HCT116 (cell line): ENCODE data around the gene MYOM1.

ENCODE experiments used
- ATF3 ChIP-seq: IDR thresholded peaks from 2 replicates; pipeline ENCODE4 v1.6.1; 2012
- CTCF ChIP-seq, 3 experiments: fragments of 200-600 bp in 1 of 3; sonication (generic) in 1 of 3; IDR thresholded peaks in 2 of 3; conservative IDR thresholded peaks in 1 of 3; 2 replicates each; pipeline ENCODE4 v1.5.1; 2012 to 2017; ENCODE audit warnings: low read depth in 2 of 3, low read length in 2 of 3, antibody characterized with exemption in 1 of 3, borderline replicate concordance in 1 of 3, control low read depth in 1 of 3, mild to moderate bottlenecking in 1 of 3, mixed read lengths in 1 of 3, mixed run types in 1 of 3, moderate library complexity in 1 of 3; ENCODE audit not compliant: insufficient read depth in 1 of 3
- EGR1 ChIP-seq: IDR thresholded peaks from 2 replicates; pipeline ENCODE4 v1.6.1; 2012; ENCODE audit warnings: low read depth
- ELF1 ChIP-seq: IDR thresholded peaks from 2 replicates; pipeline ENCODE4 v1.6.1; 2012; ENCODE audit warnings: low read depth, borderline replicate concordance
- EZH2 ChIP-seq: fragments of 200-600 bp; sonication (generic); IDR thresholded peaks from 2 replicates; pipeline ENCODE4 v1.6.1; 2017; ENCODE audit warnings: antibody characterized with exemption, mixed run types
- EZH2phosphoT487 ChIP-seq: fragments of 200-600 bp; IDR thresholded peaks from 2 replicates; pipeline ENCODE4 v1.6.1; 2018; ENCODE audit warnings: antibody characterized with exemption, borderline replicate concordance
- FOSL1 ChIP-seq: IDR thresholded peaks from 2 replicates; pipeline ENCODE4 v1.6.1; 2012; ENCODE audit warnings: low read depth
- JUND ChIP-seq: IDR thresholded peaks from 2 replicates; pipeline ENCODE4 v1.6.1; 2012
- MAX ChIP-seq: IDR thresholded peaks from 2 replicates; pipeline ENCODE4 v1.6.1; 2012
- POLR2A ChIP-seq: IDR thresholded peaks from 2 replicates; pipeline ENCODE4 v1.7.0; 2011; ENCODE audit warnings: borderline replicate concordance; ENCODE audit not compliant: insufficient read depth, insufficient read length; ENCODE audit errors: extremely low read depth
- POLR2AphosphoS5 ChIP-seq: IDR thresholded peaks from 2 replicates; pipeline ENCODE4 v1.6.1; 2011; ENCODE audit warnings: mild to moderate bottlenecking, low read depth, low read length, moderate library complexity
- RAD21 ChIP-seq: IDR thresholded peaks from 2 replicates; pipeline ENCODE4 v1.6.1; 2012; ENCODE audit warnings: low read depth, mild to moderate bottlenecking
- YY1 ChIP-seq: IDR thresholded peaks from 2 replicates; pipeline ENCODE4 v1.6.1; 2011; ENCODE audit warnings: low read length, low read depth, moderate library complexity, mild to moderate bottlenecking; ENCODE audit not compliant: insufficient replicate concordance; ENCODE audit errors: extremely low read depth
- ZNF274 ChIP-seq: fragments of 200-500 bp; sonication (Bioruptor generic); IDR thresholded peaks from 2 replicates; pipeline ENCODE4 v1.6.1; 2014; ENCODE audit warnings: mild to moderate bottlenecking, low read depth, low read length, inconsistent platforms

- TF ChIP-seq EZH2phosphoT487 (no peak), CTCF (IDR thresholded peaks at IDR 0.05 in 2 of 3, conservative IDR thresholded peaks at IDR 0.05 in 1 of 3; ENCODE audit: borderline replicate concordance in 1 of 3, insufficient read depth in 1 of 3, low read depth in 2 of 3, low read length in 2 of 3) (no peak), FOSL1 (no peak), POLR2A (no peak), MAX (no peak), POLR2AphosphoS5 (no peak), JUND (no peak), YY1 (no peak), ELF1 (no peak), ATF3 (no peak), ZNF274 (no peak), RAD21 (no peak), EGR1 (no peak), EZH2 (no peak)
These were observed 130.2 kb downstream of the MYOM1 start for GRCh38 chr18:3089579-3089978.
